ENCODE data around the gene TM9SF3. TPM values are rescaled to one million over a fixed set of nuclear protein-coding genes. Genes with fewer than 3 reads are reported as not detected.

Gene TM9SF3
- polyA plus RNA-seq (ENCODE audit: insufficient read length in 4 of 4), result 100 to 1,000 TPM; 189 to 247 (median 241) TPM

GRCh38 chr10:96586419-96587263 is at the start of gene TM9SF3:
Gene TM9SF3, minus strand, starts transcription at chr10:96587012. Its CDS starts 177 bp downstream, at chr10:96586835.
- peak; percentile 67 to 82 (median 74) for DNase-seq (ENCODE audit: low read depth in 4 of 4, low spot score in 3 of 4)

- DNase-seq (ENCODE audit: low read depth in 4 of 4, low spot score in 3 of 4), result no peak
These were observed 49.7 kb upstream of the TM9SF3 start for GRCh38 chr10:96636551-96636950.

- no peak for DNase-seq (ENCODE audit: low read depth in 4 of 4, low spot score in 3 of 4)
These were observed 46.3 kb upstream of the TM9SF3 start for GRCh38 chr10:96632974-96633710.

GRCh38 chr10:96627292-96627691 is 40.5 kb upstream of the TM9SF3 start:
- no peak for DNase-seq (ENCODE audit: low read depth in 4 of 4, low spot score in 3 of 4)

GRCh38 chr10:96626795-96627194 is 40.0 kb upstream of the TM9SF3 start:
- no peak for DNase-seq (ENCODE audit: low read depth in 4 of 4, low spot score in 3 of 4)

- DNase-seq (ENCODE audit: low read depth in 4 of 4, low spot score in 3 of 4), result no peak
These were observed 38.4 kb upstream of the TM9SF3 start for GRCh38 chr10:96625173-96625572.

GRCh38 chr10:96622013-96622787 is 35.4 kb upstream of the TM9SF3 start:
- no peak for DNase-seq (ENCODE audit: low read depth in 4 of 4, low spot score in 3 of 4)

GRCh38 chr10:96619796-96620773 is 33.3 kb upstream of the TM9SF3 start:
- DNase-seq (ENCODE audit: low read depth in 4 of 4, low spot score in 3 of 4), result no peak

GRCh38 chr10:96619120-96619519 is 32.3 kb upstream of the TM9SF3 start:
- no peak for DNase-seq (ENCODE audit: low read depth in 4 of 4, low spot score in 3 of 4)

GRCh38 chr10:96618653-96619052 is 31.8 kb upstream of the TM9SF3 start:
- no peak for DNase-seq (ENCODE audit: low read depth in 4 of 4, low spot score in 3 of 4)

GRCh38 chr10:96616961-96617360 is 30.1 kb upstream of the TM9SF3 start:
- DNase-seq (ENCODE audit: low read depth in 4 of 4, low spot score in 3 of 4), result no peak

- no peak for DNase-seq (ENCODE audit: low read depth in 4 of 4, low spot score in 3 of 4)
These were observed 27.7 kb upstream of the TM9SF3 start for GRCh38 chr10:96614515-96614914.

GRCh38 chr10:96613576-96613975 is 26.8 kb upstream of the TM9SF3 start:
- DNase-seq (ENCODE audit: low read depth in 4 of 4, low spot score in 3 of 4), result no peak

GRCh38 chr10:96612055-96612830 is 25.4 kb upstream of the TM9SF3 start:
- DNase-seq (ENCODE audit: low read depth in 4 of 4, low spot score in 3 of 4), result no peak

- no peak for DNase-seq (ENCODE audit: low read depth in 4 of 4, low spot score in 3 of 4)
These were observed 24.0 kb upstream of the TM9SF3 start for GRCh38 chr10:96610817-96611216.

GRCh38 chr10:96609510-96609909 is 22.7 kb upstream of the TM9SF3 start:
- no peak for DNase-seq (ENCODE audit: low read depth in 4 of 4, low spot score in 3 of 4)

GRCh38 chr10:96608805-96609204 is 22.0 kb upstream of the TM9SF3 start:
- no peak for DNase-seq (ENCODE audit: low read depth in 4 of 4, low spot score in 3 of 4)

GRCh38 chr10:96608262-96608661 is 21.4 kb upstream of the TM9SF3 start:
- no peak for DNase-seq (ENCODE audit: low read depth in 4 of 4, low spot score in 3 of 4)

GRCh38 chr10:96606946-96607345 is 20.1 kb upstream of the TM9SF3 start:
- DNase-seq (ENCODE audit: low read depth in 4 of 4, low spot score in 3 of 4), result no peak

Data from right renal pelvis (tissue), 4 donors.